GM23248 (cell line): ENCODE data around the gene CEP192. TPM values are rescaled to one million over a fixed set of nuclear protein-coding genes. Genes with fewer than 3 reads are reported as not detected.
A peak's percentile ranks its signal among the peaks of the same experiment; 100 is the strongest.

ENCODE experiments used
- DNase-seq: peaks from one replicate; pipeline ENCODE4 v3.0.0-alpha.2; 2015
- H2AFZ ChIP-seq: fragments of 200-600 bp; sonication (generic); 2 replicates; pipeline ENCODE4 v1.6.1; 2016; ENCODE audit warnings: antibody characterized with exemption
- H3F3A ChIP-seq: fragments of 200-600 bp; sonication (generic); 2 replicates; pipeline ENCODE4 v1.6.1; 2016; ENCODE audit warnings: mild to moderate bottlenecking, antibody characterized with exemption, mixed run types; ENCODE audit not compliant: insufficient read depth
- H3K27ac ChIP-seq: fragments of 200-600 bp; sonication (generic); 2 replicates; pipeline ENCODE4 v1.5.1; 2016; ENCODE audit warnings: mild to moderate bottlenecking
- H3K27me3 ChIP-seq: fragments of 200-600 bp; sonication (generic); replicated peaks from 2 replicates; pipeline ENCODE4 v1.6.1; 2016; ENCODE audit warnings: mild to moderate bottlenecking; ENCODE audit not compliant: insufficient read depth
- H3K36me3 ChIP-seq: fragments of 200-600 bp; sonication (generic); 2 replicates; pipeline ENCODE4 v1.6.1; 2016; ENCODE audit warnings: low read depth, mild to moderate bottlenecking
- H3K4me1 ChIP-seq: fragments of 200-600 bp; sonication (generic); 2 replicates; pipeline ENCODE4 v1.6.1; 2016; ENCODE audit warnings: mild to moderate bottlenecking; ENCODE audit not compliant: insufficient read depth
- H3K4me2 ChIP-seq: fragments of 200-600 bp; sonication (generic); one replicate; pipeline ENCODE4 v1.6.1; 2016; ENCODE audit warnings: mild to moderate bottlenecking; ENCODE audit not compliant: unreplicated experiment
- H3K4me3 ChIP-seq: fragments of 200-600 bp; sonication (generic); 2 replicates; pipeline ENCODE4 v1.5.1; 2016; ENCODE audit warnings: mild to moderate bottlenecking
- H3K79me2 ChIP-seq: fragments of 200-600 bp; sonication (generic); 2 replicates; pipeline ENCODE4 v1.6.1; 2016; ENCODE audit warnings: mild to moderate bottlenecking; ENCODE audit not compliant: insufficient read depth
- H3K9ac ChIP-seq: fragments of 200-600 bp; sonication (generic); 2 replicates; pipeline ENCODE4 v1.6.1; 2016; ENCODE audit warnings: mild to moderate bottlenecking
- H3K9me2 ChIP-seq: fragments of 200-600 bp; sonication (generic); 2 replicates; pipeline ENCODE4 v1.6.1; 2016; ENCODE audit warnings: mixed run types, mild to moderate bottlenecking, moderate library complexity; ENCODE audit not compliant: insufficient read depth
- H3K9me3 ChIP-seq: fragments of 200-600 bp; sonication (generic); one replicate; pipeline ENCODE4 v1.6.1; 2017; ENCODE audit warnings: low read depth
- H4K20me1 ChIP-seq: fragments of 200-600 bp; sonication (generic); 2 replicates; pipeline ENCODE4 v1.6.0; 2016; ENCODE audit not compliant: insufficient read depth
- EZH2 ChIP-seq: fragments of 200-600 bp; sonication (generic); IDR thresholded peaks from 2 replicates; pipeline ENCODE4 v1.6.1; 2018; ENCODE audit warnings: antibody characterized with exemption, mild to moderate bottlenecking; ENCODE audit not compliant: insufficient read depth, poor library complexity, severe bottlenecking
- EZH2phosphoT487 ChIP-seq: fragments of 200-600 bp; sonication (generic); IDR thresholded peaks from 2 replicates; pipeline ENCODE4 v1.6.1; 2018; ENCODE audit warnings: antibody characterized with exemption, moderate library complexity, mild to moderate bottlenecking, low read depth; ENCODE audit not compliant: insufficient read depth
- WGBS, 2 experiments: methylation state at CpG; one replicate each; pipeline ENCODE4 v1.1.6; 2015 to 2017; ENCODE audit warnings: low lambda C conversion rate in 2 of 2, low coverage in 1 of 2; ENCODE audit errors: missing lambda C conversion rate in 2 of 2; 5-methylcytosine and 5-hydroxymethylcytosine counted together
- in situ Hi-C: fragments of 300-500 bp; cut with MboI; formaldehyde crosslinking; loops from 2 replicates; pipeline ENCODE4 v1.15.0; 2020
- polyA plus RNA-seq: library from polyadenylated mRNA; unstranded; fragments of >200 nt; fragmentation: Nextera tagmentation; extraction: Ambion mirVana; gene quantifications from 2 replicates; pipeline ENCODE4 v1.2.1, GENCODE V29; 2016
- total RNA-seq: library from RNA; depleted of rRNA; stranded (reverse); fragments of >200 nt; shearing (Covaris generic); gene quantifications from 2 replicates; pipeline ENCODE4 v1.2.3, GENCODE V29; 2014

CEP192 gene
- total and polyA plus RNA-seq, 2 experiments from 2014 or later = 7.4 to 21.5 TPM

DNA sequence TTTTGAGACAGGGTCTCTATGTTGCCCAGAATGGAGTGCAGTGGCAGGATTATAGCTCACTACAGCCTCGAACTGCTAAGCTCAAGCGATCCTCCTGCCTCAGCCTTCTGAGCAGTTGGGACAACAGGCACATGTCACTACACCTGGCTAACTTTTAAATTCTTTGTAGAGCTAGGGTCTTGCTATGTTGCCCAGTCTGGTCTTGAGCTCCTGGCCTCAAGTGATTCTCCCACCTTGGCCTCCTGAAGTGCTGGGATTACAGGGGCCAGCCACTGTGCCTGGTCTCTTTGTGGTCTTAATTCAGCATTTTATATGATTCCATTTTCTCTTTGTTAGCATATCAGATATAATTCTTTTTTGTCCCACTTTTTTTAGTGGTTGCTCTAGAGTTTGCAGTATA lies 34.1 kb downstream of the CEP192 start:
- Histone ChIP-seq H3K4me2 (no peak overlapping the region), H3K27ac (no peak overlapping the region), H4K20me1 (no peaks in the 10 kb centered on the region), H3K9me2 (no peaks in the 10 kb centered on the region), H3K4me3 (no peak overlapping the region), H2AFZ (no peak overlapping the region), H3F3A (no peaks in the 10 kb centered on the region), H3K4me1 (0 out of 2 replicates have a peak, but pooled peaks cover 6% of the 10 kb centered on the region), H3K27me3 (no peaks in the 10 kb centered on the region), H3K79me2 (peaks cover 52% of the 10 kb centered on the region), H3K9ac (no peak overlapping the region), H3K9me3 (no peaks in the 10 kb centered on the region), H3K36me3 (peaks cover 13% of the 10 kb centered on the region; the same call in 1 of the 2 replicates)
- TF ChIP-seq EZH2phosphoT487 (no peak), EZH2 (no peak)
- DNase-seq = no peak
- WGBS, 2 experiments = 96 to 100% methylated on average over 2 of the region's 2 CpGs
- in situ Hi-C loops = no loop called here

DNA sequence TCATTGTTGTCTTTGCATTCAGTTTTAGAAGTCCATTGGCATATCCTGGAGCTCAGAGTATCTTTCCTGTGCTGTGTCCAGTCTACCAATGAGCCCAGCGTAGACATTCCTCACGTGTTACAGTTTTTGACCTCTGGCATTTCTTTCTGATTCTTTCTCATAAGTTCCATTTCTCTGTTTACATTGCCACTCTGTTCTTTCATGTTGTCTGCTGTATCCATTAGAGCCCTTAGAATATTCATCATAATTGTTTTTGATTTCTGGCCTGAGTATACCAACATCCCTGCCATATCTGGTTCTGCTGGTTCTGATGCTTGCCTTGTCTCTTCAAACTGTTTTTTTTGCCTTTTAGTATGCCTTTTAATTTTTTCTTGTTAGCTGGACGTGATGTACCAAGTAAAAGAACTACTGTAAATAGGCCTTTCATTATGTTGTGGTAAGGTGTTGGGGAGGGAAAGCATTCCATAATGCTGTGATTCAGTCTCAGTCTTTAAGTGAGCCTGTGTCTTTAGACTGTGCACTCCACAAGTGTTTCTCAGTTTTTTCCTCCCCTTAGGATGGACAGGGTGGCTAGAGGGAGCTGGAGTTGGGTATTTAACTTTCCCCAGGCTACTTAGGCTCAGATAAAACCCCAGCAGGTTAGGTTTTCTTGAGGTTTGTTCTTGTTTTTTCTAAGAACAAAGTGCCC lies 35.6 kb downstream of the CEP192 start:
- Histone ChIP-seq H3K9me2 (no peaks in the 10 kb centered on the region), H4K20me1 (no peaks in the 10 kb centered on the region), H2AFZ (no peak overlapping the region), H3K27ac (no peak overlapping the region), H3F3A (no peaks in the 10 kb centered on the region), H3K27me3 (no peaks in the 10 kb centered on the region), H3K9ac (no peak overlapping the region), H3K79me2 (peaks cover 46% of the 10 kb centered on the region), H3K9me3 (no peaks in the 10 kb centered on the region), H3K36me3 (peaks cover 23% of the 10 kb centered on the region; the same call in 1 of the 2 replicates), H3K4me3 (no peak overlapping the region), H3K4me1 (0 out of 2 replicates have a peak, but pooled peaks cover 6% of the 10 kb centered on the region), H3K4me2 (no peak overlapping the region)
- TF ChIP-seq EZH2 (no peak), EZH2phosphoT487 (no peak)
- in situ Hi-C loops = no loop called here
- WGBS, 2 experiments = 95 to 97% methylated on average over 3 of the region's 3 CpGs
- DNase-seq = peak; percentile 7

DNA sequence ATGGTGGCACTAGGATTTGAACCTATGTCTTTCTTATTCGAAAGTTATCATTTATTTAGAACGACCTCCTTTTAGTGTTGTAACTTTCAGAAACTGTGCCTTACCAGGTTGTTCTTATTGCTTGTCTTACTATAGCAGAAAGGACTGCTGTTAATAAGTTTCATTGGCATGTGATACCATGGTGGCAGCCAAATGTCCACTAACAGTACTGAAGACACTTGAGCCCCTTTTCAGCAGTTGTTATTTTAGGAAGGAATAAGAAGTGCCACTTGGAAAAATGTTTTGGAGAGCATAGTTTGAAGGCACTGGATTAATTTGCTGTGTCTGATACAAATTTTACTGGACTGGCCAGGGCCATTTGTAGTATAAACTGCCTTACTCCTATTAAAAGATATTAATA lies 37.7 kb downstream of the CEP192 start:
- no peaks in the 10 kb centered on the region for H3F3A ChIP-seq
- peaks cover 16% of the 10 kb centered on the region; the same call in 1 of the 2 replicates for H3K36me3 ChIP-seq
- H3K9me2 ChIP-seq = no peaks in the 10 kb centered on the region
- TF ChIP-seq EZH2phosphoT487 (no peak), EZH2 (no peak)
- H3K27me3 ChIP-seq = no peaks in the 10 kb centered on the region
- no peak for DNase-seq
- H3K4me1 ChIP-seq = 0 out of 2 replicates have a peak, but pooled peaks cover 6% of the 10 kb centered on the region
- in situ Hi-C loops = no loop called here
- no peak overlapping the region for H3K27ac ChIP-seq
- H4K20me1 ChIP-seq = no peaks in the 10 kb centered on the region
- 94 to 99% methylated on average over 2 of the region's 2 CpGs for WGBS, 2 experiments
- H2AFZ ChIP-seq = no peak overlapping the region
- no peaks in the 10 kb centered on the region for H3K9me3 ChIP-seq
- no peak overlapping the region for H3K4me3 ChIP-seq
- H3K9ac ChIP-seq = no peak overlapping the region
- H3K79me2 ChIP-seq = peaks cover 24% of the 10 kb centered on the region
- H3K4me2 ChIP-seq = no peak overlapping the region

DNA sequence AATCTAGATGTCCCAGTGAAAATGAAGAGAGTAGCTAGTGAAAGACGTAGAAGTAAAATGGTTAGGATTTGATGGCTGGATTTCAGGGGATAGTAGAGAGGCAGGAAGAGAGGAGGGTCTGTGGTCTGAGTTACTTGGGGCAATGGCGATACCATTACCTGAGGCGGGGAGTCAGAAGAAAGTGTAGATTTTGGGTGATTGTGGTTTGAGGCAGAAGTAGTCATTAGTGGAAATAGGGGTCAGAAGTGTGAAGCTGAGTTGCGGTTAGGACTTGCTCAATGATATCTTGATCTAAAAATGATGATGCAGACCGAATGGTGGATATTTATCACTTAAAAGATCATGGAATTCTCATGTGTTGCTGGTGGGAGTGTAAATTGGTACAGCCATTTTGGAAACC lies 41.0 kb downstream of the CEP192 start:
- Histone ChIP-seq H3K9me2 (no peaks in the 10 kb centered on the region), H3F3A (no peaks in the 10 kb centered on the region), H3K4me2 (no peak overlapping the region), H3K4me1 (0 out of 2 replicates have a peak, but pooled peaks cover 8% of the 10 kb centered on the region), H3K79me2 (peaks cover 10% of the 10 kb centered on the region; the same call in 1 of the 2 replicates), H4K20me1 (no peaks in the 10 kb centered on the region), H3K36me3 (peaks cover 10% of the 10 kb centered on the region; the same call in 1 of the 2 replicates), H3K27me3 (no peaks in the 10 kb centered on the region), H2AFZ (no peak overlapping the region), H3K4me3 (no peak overlapping the region), H3K27ac (no peak overlapping the region), H3K9ac (no peak overlapping the region), H3K9me3 (no peaks in the 10 kb centered on the region)
- WGBS, 2 experiments = 92 to 96% methylated on average over 5 of the region's 5 CpGs
- no peak for TF ChIP-seq EZH2
- no peak for TF ChIP-seq EZH2phosphoT487
- in situ Hi-C loops = no loop called here
- DNase-seq = no peak
